Choroid plexus epithelial cell (primary cell): ENCODE measurements around the gene ESPNL.

Source experiments
- DNase-seq: peaks from one replicate; pipeline ENCODE4 v3.0.0-alpha.2; 2010; ENCODE audit warnings: low read depth
- H3K4me3 ChIP-seq: 2 replicates; pipeline ENCODE4 v1.5.1; 2011; ENCODE audit warnings: low read depth, mild to moderate bottlenecking, control low read depth, low read length, moderate library complexity
- TF ChIP-seq, protein P1 (sequence below): conservative IDR thresholded peaks from 2 replicates; pipeline ENCODE4 v1.5.1; 2011; ENCODE audit warnings: low read depth, mild to moderate bottlenecking, control low read depth, inconsistent platforms, low read length, moderate library complexity

Gene ESPNL

DNA sequence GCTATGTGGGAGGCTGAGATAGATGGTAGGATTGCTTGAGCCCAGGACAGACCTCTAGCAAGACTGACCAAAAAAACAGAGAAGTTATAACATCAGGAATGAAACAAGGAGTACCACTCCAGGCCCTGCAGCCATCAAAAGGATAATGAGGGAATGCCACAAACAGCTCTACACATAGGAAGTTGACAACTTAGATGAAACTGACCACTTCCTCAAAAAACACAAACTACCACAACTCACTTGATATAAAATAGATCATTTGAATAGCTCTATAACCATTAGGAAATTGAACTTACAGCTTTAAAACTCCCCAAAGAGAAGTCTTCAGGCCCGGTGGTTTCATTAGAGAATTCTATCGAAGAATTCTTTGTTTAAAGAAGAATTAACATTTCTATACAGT lies 12.9 kb upstream of the ESPNL start:
- H3K4me3 ChIP-seq, result no peak overlapping the region
- TF ChIP-seq, protein P1, sequence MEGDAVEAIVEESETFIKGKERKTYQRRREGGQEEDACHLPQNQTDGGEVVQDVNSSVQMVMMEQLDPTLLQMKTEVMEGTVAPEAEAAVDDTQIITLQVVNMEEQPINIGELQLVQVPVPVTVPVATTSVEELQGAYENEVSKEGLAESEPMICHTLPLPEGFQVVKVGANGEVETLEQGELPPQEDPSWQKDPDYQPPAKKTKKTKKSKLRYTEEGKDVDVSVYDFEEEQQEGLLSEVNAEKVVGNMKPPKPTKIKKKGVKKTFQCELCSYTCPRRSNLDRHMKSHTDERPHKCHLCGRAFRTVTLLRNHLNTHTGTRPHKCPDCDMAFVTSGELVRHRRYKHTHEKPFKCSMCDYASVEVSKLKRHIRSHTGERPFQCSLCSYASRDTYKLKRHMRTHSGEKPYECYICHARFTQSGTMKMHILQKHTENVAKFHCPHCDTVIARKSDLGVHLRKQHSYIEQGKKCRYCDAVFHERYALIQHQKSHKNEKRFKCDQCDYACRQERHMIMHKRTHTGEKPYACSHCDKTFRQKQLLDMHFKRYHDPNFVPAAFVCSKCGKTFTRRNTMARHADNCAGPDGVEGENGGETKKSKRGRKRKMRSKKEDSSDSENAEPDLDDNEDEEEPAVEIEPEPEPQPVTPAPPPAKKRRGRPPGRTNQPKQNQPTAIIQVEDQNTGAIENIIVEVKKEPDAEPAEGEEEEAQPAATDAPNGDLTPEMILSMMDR, result no peak
- DNase-seq, result no peak

DNA sequence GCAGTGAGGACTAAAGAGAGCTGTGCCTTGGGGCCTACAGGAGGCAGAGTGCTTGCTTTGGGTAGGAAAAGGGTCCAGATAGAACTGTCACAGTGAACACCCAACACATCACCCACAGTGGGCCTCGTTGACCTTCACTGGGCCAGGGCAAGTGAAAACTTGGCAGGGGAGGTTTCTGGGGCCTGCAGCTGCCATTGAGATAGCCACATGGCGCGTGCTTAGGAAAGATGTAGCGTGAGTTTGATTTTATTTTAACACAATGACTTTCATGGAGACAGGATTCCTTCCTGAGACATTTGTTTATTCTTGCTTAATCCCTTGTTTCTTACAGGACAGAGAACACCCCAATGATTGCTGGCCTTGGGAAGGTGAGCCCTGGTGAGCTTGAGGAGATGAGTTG lies 9.3 kb upstream of the ESPNL start:
- DNase-seq, result no peak
- TF ChIP-seq, protein P1, result no peak
- H3K4me3 ChIP-seq, result no peak overlapping the region

DNA sequence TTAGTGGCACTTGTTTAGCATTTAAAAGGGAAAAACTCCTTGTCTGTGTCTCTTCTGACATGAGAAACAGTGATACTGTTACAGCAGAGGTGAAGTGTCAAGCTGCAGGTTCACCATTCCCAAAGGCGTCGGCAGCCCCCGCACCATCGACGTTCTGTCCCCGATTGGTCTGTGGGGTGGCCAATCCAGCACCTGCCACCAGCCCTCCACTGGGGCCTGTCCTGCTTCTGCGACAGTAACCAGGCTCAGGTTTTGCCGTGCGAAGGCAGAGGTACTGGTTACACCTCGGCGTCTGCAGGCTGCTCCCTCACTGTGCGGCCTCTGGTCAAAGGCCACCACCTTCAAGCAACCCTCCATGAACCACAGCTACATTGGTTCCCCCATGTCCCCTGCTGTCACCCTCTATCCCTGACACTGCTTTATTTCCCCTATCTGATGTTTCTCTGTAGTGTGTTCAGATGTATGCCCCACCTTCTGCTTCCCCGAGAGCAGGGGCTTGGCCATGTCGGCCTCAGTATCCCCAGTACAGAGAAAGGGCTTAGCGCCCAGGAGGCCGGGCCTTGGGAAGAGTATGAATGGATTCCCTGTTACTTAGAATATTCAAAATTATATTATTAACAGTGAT lies 8.6 kb upstream of the ESPNL start:
- no peak for DNase-seq
- no peak overlapping the region for H3K4me3 ChIP-seq
- TF ChIP-seq, protein P1, result no peak

DNA sequence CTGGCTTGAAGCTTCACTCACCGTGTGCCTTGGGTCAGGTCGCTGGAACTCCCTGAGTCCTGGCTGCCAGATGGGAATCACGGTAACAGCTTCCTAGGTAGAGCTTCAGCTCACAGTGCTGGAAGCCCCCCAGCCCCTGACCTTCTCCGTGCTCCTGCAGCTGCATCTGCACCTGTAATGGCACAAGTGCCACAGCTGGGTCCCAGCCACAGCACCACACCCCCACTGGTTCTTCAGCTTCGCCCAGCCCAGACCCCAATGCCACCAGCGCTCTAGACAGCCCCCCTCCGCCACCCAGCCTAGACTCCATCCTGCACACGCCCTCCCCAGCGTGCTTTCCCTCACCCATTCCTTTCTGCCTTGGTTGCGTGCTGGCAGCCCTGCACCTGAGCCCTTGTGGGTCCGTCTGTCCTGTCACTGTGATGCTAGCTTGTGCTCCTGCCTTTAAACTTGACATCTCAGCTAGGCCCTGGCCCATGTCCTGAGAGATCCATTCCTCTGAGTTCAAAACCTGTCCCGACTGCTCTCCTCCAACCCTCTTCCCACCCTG lies 7.6 kb upstream of the ESPNL start:
- TF ChIP-seq, protein P1, result no peak
- DNase-seq, result no peak
- no peak overlapping the region for H3K4me3 ChIP-seq

DNA sequence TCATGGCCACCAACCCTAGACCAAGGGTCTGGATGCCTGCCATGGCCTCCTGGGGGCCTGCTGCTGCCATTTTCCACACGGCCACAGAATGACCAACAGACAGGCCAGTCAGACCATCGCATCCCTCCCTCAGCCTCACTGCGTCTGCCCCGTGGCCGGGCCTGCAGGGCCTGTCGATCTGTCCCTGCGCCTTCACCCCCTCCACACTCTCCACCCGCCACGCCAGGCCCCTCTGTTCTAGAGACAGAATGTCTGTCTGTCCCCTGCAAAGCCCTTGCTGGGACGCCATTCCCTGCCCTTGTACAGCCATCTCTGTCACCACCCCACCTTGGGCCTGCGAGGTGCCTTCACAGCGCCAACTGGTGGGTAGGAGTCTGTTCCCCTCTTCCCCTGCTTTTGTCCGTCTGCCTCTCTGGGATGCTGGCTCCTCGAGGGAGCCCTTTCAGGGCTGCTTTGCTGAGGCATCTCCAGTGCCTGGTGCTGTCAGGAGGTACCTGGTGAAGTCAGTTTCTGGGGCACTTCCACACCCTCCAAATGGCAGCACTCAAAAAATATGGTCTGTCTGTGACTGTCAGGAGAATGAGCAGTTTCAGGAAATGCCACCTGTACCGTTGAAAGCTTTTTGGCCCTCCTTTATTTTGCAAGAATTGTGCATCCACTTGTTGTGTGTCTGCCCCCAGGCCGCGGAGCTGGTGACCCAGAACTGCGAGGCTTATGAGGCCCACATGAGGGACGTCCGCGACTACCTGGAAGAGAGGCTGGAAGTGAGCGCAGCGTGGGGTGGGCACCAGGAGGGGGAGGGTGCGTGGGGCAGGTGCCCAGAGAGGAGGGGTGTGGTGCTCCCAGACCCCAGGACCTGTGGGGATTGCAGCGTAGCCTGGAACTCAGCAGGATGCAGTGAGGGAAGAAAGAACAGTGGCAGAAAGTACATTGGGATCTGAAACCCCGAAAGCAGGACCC lies 6.7 kb upstream of the ESPNL start:
- no peak overlapping the region for H3K4me3 ChIP-seq
- DNase-seq, result no peak
- TF ChIP-seq, protein P1, result no peak

DNA sequence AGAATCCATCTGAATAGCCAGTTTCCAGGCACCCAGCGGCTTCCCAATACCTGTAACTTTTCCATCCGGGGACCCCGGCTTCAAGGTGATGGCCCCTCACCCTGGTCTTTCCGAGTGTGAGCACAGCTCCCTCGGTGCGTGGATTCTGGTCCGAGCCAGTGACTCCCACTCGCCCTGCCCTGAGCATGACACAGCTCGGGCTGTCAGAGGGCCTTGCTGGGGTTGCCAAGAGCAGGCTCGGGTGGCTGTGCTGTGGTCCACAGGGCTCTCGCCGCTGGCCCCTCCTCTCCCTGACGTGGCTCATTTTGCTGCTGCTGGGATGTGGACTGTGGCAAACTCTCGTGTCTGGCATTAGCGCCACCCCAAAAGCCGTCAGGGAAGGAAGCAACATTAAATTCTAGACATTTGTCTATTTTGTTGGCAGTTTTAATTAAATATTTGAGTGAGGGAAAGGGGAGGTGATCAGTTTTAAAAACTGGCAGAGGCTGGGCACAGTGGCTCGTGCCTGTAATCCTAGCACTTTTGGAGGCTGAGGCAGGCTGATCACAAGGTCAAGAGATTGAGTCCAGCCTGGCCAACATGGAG lies 5.6 kb upstream of the ESPNL start:
- no peak overlapping the region for H3K4me3 ChIP-seq
- TF ChIP-seq, protein P1, result no peak
- DNase-seq, result no peak
